Mesenchymal stem cell (in vitro differentiated cells and primary cell): ENCODE measurements around the gene PAPLN.

Source experiments
- DNase-seq: peaks from one replicate; pipeline ENCODE4 v3.0.0-alpha.2; 2013
- H2AFZ ChIP-seq: one replicate; pipeline ENCODE4 v1.6.1; 2013; ENCODE audit warnings: low read depth, mild to moderate bottlenecking, control low read depth, inconsistent platforms, low read length, moderate library complexity
- H2AK5ac ChIP-seq: 2 replicates; pipeline ENCODE4 v1.6.1; 2013; ENCODE audit warnings: low read length, moderate library complexity, mild to moderate bottlenecking, inconsistent platforms; ENCODE audit not compliant: severe bottlenecking
- H2BK120ac ChIP-seq: one replicate; pipeline ENCODE4 v1.6.1; 2013; ENCODE audit warnings: low read depth, mild to moderate bottlenecking, inconsistent platforms, low read length, moderate library complexity
- H2BK12ac ChIP-seq, 2 experiments: one replicate each; pipeline ENCODE4 v1.6.1; 2013; ENCODE audit warnings: inconsistent platforms in 2 of 2, low read length in 2 of 2, mild to moderate bottlenecking in 2 of 2, moderate library complexity in 2 of 2, control low read depth in 1 of 2
- H2BK15ac ChIP-seq: one replicate; pipeline ENCODE4 v1.6.1; 2013; ENCODE audit warnings: mild to moderate bottlenecking, low read depth, inconsistent platforms; ENCODE audit not compliant: poor library complexity, severe bottlenecking
- H2BK5ac ChIP-seq: 2 replicates; pipeline ENCODE4 v1.6.1; 2013; ENCODE audit warnings: low read depth, mild to moderate bottlenecking, low read length, control low read depth, inconsistent platforms; ENCODE audit not compliant: poor library complexity, severe bottlenecking
- H3K14ac ChIP-seq, 2 experiments: one replicate each; pipeline ENCODE4 v1.6.1; 2013; ENCODE audit warnings: inconsistent platforms in 2 of 2, low read length in 2 of 2, control low read depth in 1 of 2, mild to moderate bottlenecking in 1 of 2, moderate library complexity in 1 of 2
- H3K18ac ChIP-seq, 2 experiments: one replicate each; pipeline ENCODE4 v1.6.1; 2013; ENCODE audit warnings: inconsistent platforms in 2 of 2, low read length in 2 of 2, control low read depth in 1 of 2, low read depth in 1 of 2, mild to moderate bottlenecking in 1 of 2
- H3K23ac ChIP-seq, 2 experiments: one replicate each; pipeline ENCODE4 v1.6.1; 2013; ENCODE audit warnings: inconsistent platforms in 2 of 2, low read length in 2 of 2, mild to moderate bottlenecking in 2 of 2, moderate library complexity in 2 of 2, control low read depth in 1 of 2
- H3K27ac ChIP-seq: 2 replicates; pipeline ENCODE4 v1.5.1; 2013; ENCODE audit warnings: mild to moderate bottlenecking, moderate library complexity, low read length, control low read depth, inconsistent platforms; ENCODE audit not compliant: poor library complexity, severe bottlenecking
- H3K27me3 ChIP-seq, 2 experiments: 2 replicates each; pipeline versions ENCODE4 v1.6.1 to v1.7.0; 2013; ENCODE audit warnings: low read length in 2 of 2, mild to moderate bottlenecking in 2 of 2, moderate library complexity in 2 of 2, control low read depth in 1 of 2, inconsistent platforms in 1 of 2; ENCODE audit not compliant: control insufficient read depth in 1 of 2, insufficient read depth in 1 of 2
- H3K36me3 ChIP-seq, 2 experiments: 2 replicates each; pipeline versions ENCODE4 v1.6.1 to v1.7.0; 2013; ENCODE audit warnings: low read length in 2 of 2, control low read depth in 1 of 2, inconsistent platforms in 1 of 2, low read depth in 1 of 2, mild to moderate bottlenecking in 1 of 2; ENCODE audit not compliant: insufficient read depth in 2 of 2, control insufficient read depth in 1 of 2
- H3K4ac ChIP-seq, 2 experiments: one replicate each; pipeline ENCODE4 v1.6.1; 2013; ENCODE audit warnings: inconsistent platforms in 2 of 2, low read length in 2 of 2, mild to moderate bottlenecking in 2 of 2, moderate library complexity in 2 of 2, control low read depth in 1 of 2, low read depth in 1 of 2
- H3K4me1 ChIP-seq: 2 replicates; pipeline ENCODE4 v1.6.1; 2013; ENCODE audit warnings: low read depth, low read length, control low read depth; ENCODE audit not compliant: control insufficient read depth, insufficient read depth
- H3K4me2 ChIP-seq: 2 replicates; pipeline ENCODE4 v1.6.1; 2013; ENCODE audit warnings: low read length, mild to moderate bottlenecking, inconsistent platforms; ENCODE audit not compliant: poor library complexity, severe bottlenecking
- H3K4me3 ChIP-seq, 2 experiments: 2 replicates each; pipeline versions ENCODE4 v1.5.1 to v1.7.0; 2013; ENCODE audit warnings: low read length in 2 of 2, mild to moderate bottlenecking in 2 of 2, control low read depth in 1 of 2, low read depth in 1 of 2; ENCODE audit not compliant: insufficient read depth in 1 of 2
- H3K79me1 ChIP-seq: replicated peaks from 2 replicates; pipeline ENCODE4 v1.6.1; 2013; ENCODE audit warnings: mild to moderate bottlenecking, control low read depth, low read length, inconsistent platforms; ENCODE audit not compliant: poor library complexity, severe bottlenecking
- H3K9ac ChIP-seq: 2 replicates; pipeline ENCODE4 v1.7.0; 2013; ENCODE audit warnings: mild to moderate bottlenecking, low read length, moderate library complexity
- H3K9me3 ChIP-seq: 2 replicates; pipeline ENCODE4 v1.7.0; 2013; ENCODE audit warnings: mild to moderate bottlenecking, low read length; ENCODE audit not compliant: control insufficient read depth
- H4K8ac ChIP-seq: one replicate; pipeline ENCODE4 v1.6.1; 2013; ENCODE audit warnings: inconsistent platforms, mild to moderate bottlenecking, low read length, moderate library complexity
- H4K91ac ChIP-seq: one replicate; pipeline ENCODE4 v1.6.1; 2013; ENCODE audit warnings: mild to moderate bottlenecking, low read length, inconsistent platforms
- WGBS: methylation state at CpG from one replicate; pipeline ENCODE4 v1.1.7; 2013; ENCODE audit warnings: mixed read lengths; 5-methylcytosine and 5-hydroxymethylcytosine counted together

PAPLN gene

GRCh38 chr14:73253721-73254120, 16.4 kb downstream of the PAPLN start:
- Histone ChIP-seq H4K91ac (no peak overlapping the region), H3K18ac (no peak overlapping the region), H2BK12ac (no peak overlapping the region), H2BK120ac (no peak overlapping the region), H3K4ac (no peak overlapping the region), H3K79me1 (peaks cover 2% of the 10 kb centered on the region), H3K27ac (no peak overlapping the region), H3K14ac (no peak overlapping the region), H3K4me3 (no peak overlapping the region), H3K27me3 (no peaks in the 10 kb centered on the region), H2AK5ac (peak overlapping the region; percentile 13), H2BK5ac (no peak overlapping the region), H3K23ac (no peak overlapping the region), H3K4me2 (no peak overlapping the region), H3K36me3 (peaks cover 3 to 64% of the 10 kb centered on the region in 2 experiments), H2BK15ac (no peak overlapping the region), H2AFZ (no peak overlapping the region), H3K9ac (no peak overlapping the region), H3K9me3 (no peaks in the 10 kb centered on the region), H3K4me1 (peaks cover 24% of the 10 kb centered on the region), H4K8ac (no peak overlapping the region)
- 91% methylated on average over 12 of the region's 12 CpGs for WGBS
- no peak for DNase-seq

GRCh38 chr14:73254247-73255004, 17.1 kb downstream of the PAPLN start:
- H4K8ac ChIP-seq = no peak overlapping the region
- H3K36me3 ChIP-seq = peaks cover 3 to 71% of the 10 kb centered on the region in 2 experiments
- H2AK5ac ChIP-seq = no peak overlapping the region
- H3K9ac ChIP-seq = no peak overlapping the region
- H2BK120ac ChIP-seq = no peak overlapping the region
- no peak overlapping the region for H3K4ac ChIP-seq
- no peak overlapping the region for H3K23ac ChIP-seq
- no peak overlapping the region for H2AFZ ChIP-seq
- no peak overlapping the region for H2BK12ac ChIP-seq
- no peak overlapping the region for H3K27ac ChIP-seq
- H2BK5ac ChIP-seq = no peak overlapping the region
- H3K18ac ChIP-seq = no peak overlapping the region
- no peak overlapping the region for H3K4me3 ChIP-seq
- WGBS = 92% methylated on average over 28 of the region's 28 CpGs
- H3K14ac ChIP-seq = no peak overlapping the region
- H4K91ac ChIP-seq = no peak overlapping the region
- H3K27me3 ChIP-seq = no peaks in the 10 kb centered on the region
- no peak overlapping the region for H2BK15ac ChIP-seq
- peaks cover 3% of the 10 kb centered on the region for H3K79me1 ChIP-seq
- H3K9me3 ChIP-seq = no peaks in the 10 kb centered on the region
- no peak overlapping the region for H3K4me2 ChIP-seq
- H3K4me1 ChIP-seq = peaks cover 22% of the 10 kb centered on the region
- DNase-seq = no peak

GRCh38 chr14:73255005-73255400, 17.7 kb downstream of the PAPLN start:
- Histone ChIP-seq H2BK5ac (no peak overlapping the region), H3K9me3 (no peaks in the 10 kb centered on the region), H3K9ac (no peak overlapping the region), H3K18ac (no peak overlapping the region), H2BK120ac (no peak overlapping the region), H3K4me3 (no peak overlapping the region), H3K23ac (no peak overlapping the region), H3K4me1 (peaks cover 19% of the 10 kb centered on the region), H3K4me2 (no peak overlapping the region), H3K79me1 (peaks cover 3% of the 10 kb centered on the region), H3K14ac (no peak overlapping the region), H3K27me3 (no peaks in the 10 kb centered on the region), H3K27ac (no peak overlapping the region), H3K4ac (no peak overlapping the region), H2AK5ac (no peak overlapping the region), H2BK15ac (no peak overlapping the region), H4K91ac (no peak overlapping the region), H3K36me3 (peaks cover 3 to 73% of the 10 kb centered on the region in 2 experiments), H2AFZ (no peak overlapping the region), H4K8ac (no peak overlapping the region), H2BK12ac (no peak overlapping the region)
- 86% methylated on average over 5 of the region's 6 CpGs for WGBS
- DNase-seq = no peak

- Histone ChIP-seq H3K27ac (no peak overlapping the region), H3K9me3 (no peaks in the 10 kb centered on the region), H2AFZ (no peak overlapping the region), H3K79me1 (peaks cover 3% of the 10 kb centered on the region), H3K4me3 (no peak overlapping the region), H2BK12ac (no peak overlapping the region), H2BK15ac (no peak overlapping the region), H3K14ac (no peak overlapping the region), H4K91ac (no peak overlapping the region), H3K36me3 (peaks cover 3 to 73% of the 10 kb centered on the region in 2 experiments), H2AK5ac (no peak overlapping the region), H2BK120ac (no peak overlapping the region), H3K9ac (no peak overlapping the region), H3K18ac (no peak overlapping the region), H3K23ac (no peak overlapping the region), H3K27me3 (no peaks in the 10 kb centered on the region), H3K4me1 (peaks cover 19% of the 10 kb centered on the region), H3K4me2 (no peak overlapping the region), H4K8ac (no peak overlapping the region), H3K4ac (no peak overlapping the region), H2BK5ac (no peak overlapping the region)
- no peak for DNase-seq
- WGBS = 89% methylated on average over 9 of the region's 9 CpGs
Observed at GRCh38 chr14:73255693-73256225, 18.5 kb downstream of the PAPLN start.
